ENCODE results near the gene MPST. TPM values are rescaled to one million over a fixed set of nuclear protein-coding genes. Genes with fewer than 3 reads are reported as not detected.

MPST gene
- total RNA-seq (ENCODE audit: unreplicated experiment), result 58.8 TPM
- long read RNA-seq, transcript MPST-203 (3 exons, 1,345 nt), result minor isoform, 43 of 122 reads
- long read RNA-seq, transcript MPST-206 (3 exons, 1,331 nt), result major isoform, 54 of 122 reads
- long read RNA-seq, partial matches to known transcripts, result 16 of 122 reads
- long read RNA-seq, other reads (novel, unspliced or antisense), result 8 of 122 reads

DNA sequence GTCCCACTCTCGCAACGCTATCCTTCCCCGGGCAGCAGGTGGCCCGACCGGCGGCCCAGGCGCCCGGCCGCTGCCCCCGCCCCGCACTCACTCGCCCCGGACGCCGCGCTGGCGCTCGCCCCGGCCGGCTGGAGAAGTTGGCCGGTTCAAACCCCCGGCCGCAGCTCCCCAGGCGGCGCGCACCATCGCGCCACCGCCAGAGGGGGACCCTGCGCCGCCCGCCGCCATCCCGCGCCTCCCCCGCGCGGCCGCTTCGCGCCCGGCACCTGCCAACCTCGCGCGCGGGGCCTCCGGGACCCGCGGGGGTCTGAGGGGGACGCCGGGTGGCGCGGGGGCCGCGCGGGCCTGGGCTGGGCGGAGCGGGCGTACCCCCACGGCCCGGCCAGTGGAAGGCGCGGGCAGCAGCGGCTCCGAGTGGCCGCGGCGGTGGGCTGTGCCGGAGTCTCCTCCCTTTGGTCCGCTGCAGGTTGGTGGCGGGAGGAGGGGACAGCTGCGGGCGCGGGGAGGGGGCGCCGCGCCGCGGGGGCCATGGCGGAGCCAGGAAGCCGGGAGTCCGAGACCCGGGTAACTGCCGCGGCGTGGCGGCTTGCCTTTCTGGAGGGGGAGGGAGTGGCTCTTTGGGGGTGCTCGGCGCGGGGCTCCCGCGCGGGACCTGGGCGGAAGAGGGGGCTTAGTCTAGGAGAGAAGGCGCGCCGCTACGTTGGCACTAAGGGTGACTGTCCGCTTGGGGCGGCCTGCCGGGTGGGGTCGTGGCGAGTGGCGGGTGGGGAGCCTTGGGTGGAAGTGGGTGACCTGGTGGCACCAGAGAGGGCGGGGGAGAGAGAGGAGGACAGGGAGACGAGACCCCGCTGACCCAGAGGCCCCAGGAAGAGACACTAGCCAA is at the start of gene MPST, which contains the start of gene TST:
MPST (plus strand) TSS at position 434 of the 883 bp plus-strand sequence; CDS start at position 529, 95 bp downstream.
TST (minus strand) TSS at position 139 of the 883 bp plus-strand sequence. CDS start 715 bp downstream, outside the sequence.
- Mint-ChIP-seq H3K4me1 (ENCODE audit: low read depth, unreplicated experiment) (peaks cover 9% of the 10 kb centered on the region), H3K27ac (ENCODE audit: unreplicated experiment) (peak within 1 kb of the TSS; percentile 94), H3K4me3 (ENCODE audit: unreplicated experiment) (peak within 1 kb of the TSS; percentile 92), H3K36me3 (ENCODE audit: unreplicated experiment) (no peaks in the 10 kb centered on the region), H3K27me3 (ENCODE audit: unreplicated experiment) (no peaks in the 10 kb centered on the region), H3K9me3 (ENCODE audit: unreplicated experiment) (peaks cover 5% of the 10 kb centered on the region)
- TF ChIP-seq CTCF (IDR thresholded peaks at IDR 0.05; ENCODE audit: partially characterized antibody, unreplicated experiment), result no peak
- DNase-seq, result peak; percentile 78

DNA sequence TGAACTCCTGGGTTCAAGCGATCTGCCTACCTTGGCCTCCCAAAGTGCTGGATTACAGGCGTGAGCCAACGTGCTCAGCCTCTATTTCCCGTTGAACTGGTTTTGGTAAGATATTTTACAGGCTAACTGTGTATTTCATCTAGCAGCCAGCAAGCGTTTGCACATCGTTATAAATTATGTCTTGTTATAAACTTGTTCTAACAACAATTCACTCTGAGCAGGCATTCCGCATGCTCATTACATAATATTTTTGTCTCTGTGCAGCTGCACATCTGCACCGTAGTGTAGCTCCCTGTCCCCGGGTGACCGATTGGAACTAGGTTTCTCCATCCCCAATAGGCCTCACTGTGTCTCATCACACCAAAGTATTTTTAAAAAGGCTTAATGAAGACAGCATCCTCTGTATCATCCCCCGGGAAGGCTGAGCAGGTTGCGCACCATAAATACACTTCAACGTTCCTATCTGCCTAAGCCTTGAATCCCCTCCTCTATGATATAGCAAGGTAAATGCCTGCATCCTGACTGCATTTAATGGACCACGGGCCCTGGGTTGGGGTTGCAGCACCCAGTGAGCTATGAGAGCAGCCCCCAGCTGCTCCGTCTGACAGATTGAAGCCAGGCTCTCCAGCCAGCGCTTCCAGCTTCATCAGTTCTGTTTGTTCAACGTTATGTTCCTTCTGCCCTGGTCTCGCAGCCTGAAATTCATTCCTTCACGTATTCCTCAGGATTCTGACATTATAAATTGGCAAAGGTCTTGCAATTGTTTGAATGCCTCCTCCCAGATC is 48.0 kb upstream of the MPST start:
- Mint-ChIP-seq H3K27ac (ENCODE audit: unreplicated experiment) (no peak overlapping the region), H3K4me1 (ENCODE audit: low read depth, unreplicated experiment) (no peaks in the 10 kb centered on the region), H3K4me3 (ENCODE audit: unreplicated experiment) (no peak overlapping the region), H3K27me3 (ENCODE audit: unreplicated experiment) (no peaks in the 10 kb centered on the region), H3K9me3 (ENCODE audit: unreplicated experiment) (peaks cover 1% of the 10 kb centered on the region), H3K36me3 (ENCODE audit: unreplicated experiment) (no peaks in the 10 kb centered on the region)
- DNase-seq, result no peak
- TF ChIP-seq CTCF (IDR thresholded peaks at IDR 0.05; ENCODE audit: partially characterized antibody, unreplicated experiment), result no peak

DNA sequence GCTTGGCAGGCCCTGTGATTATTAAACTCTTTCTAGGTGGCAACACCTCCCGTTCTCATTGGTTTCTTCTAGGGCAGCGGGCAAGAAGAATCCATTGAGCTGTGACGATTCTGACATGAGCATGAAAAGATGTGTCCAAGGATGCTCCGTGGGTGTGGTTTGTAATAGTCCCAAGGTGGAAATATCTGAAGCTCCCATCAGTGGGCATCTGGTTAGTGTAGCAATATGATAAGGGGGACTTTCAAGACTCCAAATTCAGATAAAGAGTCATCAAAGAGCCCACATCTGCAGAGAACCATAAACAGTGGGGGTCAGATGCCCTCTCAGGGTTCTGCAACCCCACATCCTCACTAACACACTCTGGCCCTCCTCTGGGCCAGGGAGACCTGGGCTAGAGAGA is 42.9 kb upstream of the MPST start:
- H3K4me1 Mint-ChIP-seq (ENCODE audit: low read depth, unreplicated experiment), result peaks cover 6% of the 10 kb centered on the region

DNA sequence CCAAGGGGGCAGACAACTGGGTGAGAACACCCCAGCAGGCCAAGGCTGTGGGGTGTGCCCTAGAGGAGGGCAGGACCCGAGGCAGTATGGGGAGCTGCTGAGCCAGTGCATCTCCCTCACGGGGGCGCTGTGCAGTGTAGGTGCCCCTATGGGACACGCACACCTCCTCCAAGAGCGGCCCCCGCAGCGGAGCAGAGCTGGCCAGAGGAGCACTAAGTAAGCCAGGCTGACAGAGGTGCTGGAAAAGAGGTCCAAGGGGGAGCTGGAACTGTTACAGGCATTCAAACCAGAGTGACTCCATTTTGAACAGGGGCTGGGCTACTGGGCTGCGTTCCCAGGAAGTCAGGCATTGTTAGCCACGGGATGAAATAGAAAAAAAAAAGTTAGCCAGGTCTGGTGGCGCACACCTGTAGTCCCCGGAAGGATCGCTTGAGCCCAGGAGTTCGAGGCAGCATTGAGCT is 42.1 kb upstream of the MPST start:
- peaks cover 7% of the 10 kb centered on the region for H3K4me1 Mint-ChIP-seq (ENCODE audit: low read depth, unreplicated experiment)
- no peak for TF ChIP-seq CTCF (IDR thresholded peaks at IDR 0.05; ENCODE audit: partially characterized antibody, unreplicated experiment)
- H3K36me3 Mint-ChIP-seq (ENCODE audit: unreplicated experiment), result no peaks in the 10 kb centered on the region
- DNase-seq, result peak; percentile 49
- peak overlapping the region; percentile 89 for H3K4me3 Mint-ChIP-seq (ENCODE audit: unreplicated experiment)
- no peak overlapping the region for H3K27ac Mint-ChIP-seq (ENCODE audit: unreplicated experiment)
- peaks cover 1% of the 10 kb centered on the region for H3K9me3 Mint-ChIP-seq (ENCODE audit: unreplicated experiment)
- no peaks in the 10 kb centered on the region for H3K27me3 Mint-ChIP-seq (ENCODE audit: unreplicated experiment)

More for the DNA sequence above, 42.9 kb upstream of the MPST start:
- H3K4me3 Mint-ChIP-seq (ENCODE audit: unreplicated experiment), result no peak overlapping the region
- no peaks in the 10 kb centered on the region for H3K27me3 Mint-ChIP-seq (ENCODE audit: unreplicated experiment)
- peaks cover 1% of the 10 kb centered on the region for H3K9me3 Mint-ChIP-seq (ENCODE audit: unreplicated experiment)
- no peak for TF ChIP-seq CTCF (IDR thresholded peaks at IDR 0.05; ENCODE audit: partially characterized antibody, unreplicated experiment)
- DNase-seq, result no peak
- H3K36me3 Mint-ChIP-seq (ENCODE audit: unreplicated experiment), result no peaks in the 10 kb centered on the region
- H3K27ac Mint-ChIP-seq (ENCODE audit: unreplicated experiment), result no peak overlapping the region
